OCI-LY7 (cell line): ENCODE results near the gene SEMG1. TPM values are rescaled to one million over a fixed set of nuclear protein-coding genes. Genes with fewer than 3 reads are reported as not detected.

Source experiments
- BruUV-seq: library from RNA; stranded (reverse); fragments of 400-500 nt; replicated peaks from 2 replicates; lab custom pipeline; 2021; lab: Mats Ljungman, UMichigan
- CTCF ChIA-PET: fragments of 300-600 bp; sonication (Branson Sonifier 250); formaldehyde crosslinking; loops from one replicate; lab custom pipeline; 2022; ENCODE audit warnings: antibody characterized with exemption; ENCODE audit not compliant: unreplicated experiment; lab: Charles Lee
- POLR2A ChIA-PET: fragments of 300-600 bp; sonication (Branson Sonifier 250); formaldehyde crosslinking; loops from one replicate; lab custom pipeline; 2022; ENCODE audit warnings: antibody characterized with exemption; lab: Charles Lee
- DNase-seq: peaks from one replicate; pipeline ENCODE4 v3.0.0-alpha.2; 2015; ENCODE audit warnings: low spot score
- H2AFZ ChIP-seq: fragments of 200-600 bp; sonication (generic), shearing (Covaris generic); 2 replicates; pipeline ENCODE4 v1.6.1; 2014; ENCODE audit warnings: mild to moderate bottlenecking, antibody characterized with exemption, low read length, moderate library complexity
- H3K27ac ChIP-seq: fragments of 200-600 bp; sonication (generic); 2 replicates; pipeline ENCODE4 v1.5.1; 2014; ENCODE audit warnings: mixed run types, low read depth, mild to moderate bottlenecking, moderate library complexity, low read length, inconsistent platforms; ENCODE audit not compliant: poor library complexity, severe bottlenecking
- H3K36me3 ChIP-seq: fragments of 200-600 bp; sonication (generic); 2 replicates; pipeline ENCODE4 v1.6.1; 2014; ENCODE audit warnings: mild to moderate bottlenecking, antibody characterized with exemption, low read length, moderate library complexity, mixed read lengths; ENCODE audit not compliant: insufficient read depth
- H3K4me1 ChIP-seq: fragments of 200-600 bp; sonication (generic); 2 replicates; pipeline ENCODE4 v1.5.1; 2014; ENCODE audit warnings: mild to moderate bottlenecking, low read length; ENCODE audit not compliant: insufficient read depth, poor library complexity, severe bottlenecking
- H3K4me2 ChIP-seq: fragments of 200-600 bp; sonication (generic); 2 replicates; pipeline ENCODE4 v1.6.1; 2014; ENCODE audit warnings: mild to moderate bottlenecking, low read length
- H3K4me3 ChIP-seq: fragments of 200-600 bp; sonication (generic); 2 replicates; pipeline ENCODE4 v1.5.1; 2014; ENCODE audit warnings: mild to moderate bottlenecking, low read depth, low read length; ENCODE audit not compliant: poor library complexity, severe bottlenecking
- H3K79me2 ChIP-seq: fragments of 200-600 bp; sonication (generic); 2 replicates; pipeline ENCODE4 v1.6.1; 2016; ENCODE audit warnings: low read depth, mild to moderate bottlenecking, low read length, moderate library complexity, mixed read lengths; ENCODE audit not compliant: insufficient read depth
- H3K9me2 ChIP-seq: fragments of 200-600 bp; sonication (generic); 2 replicates; pipeline ENCODE4 v1.6.1; 2016; ENCODE audit warnings: mild to moderate bottlenecking, low read length, mixed read lengths; ENCODE audit not compliant: insufficient read depth
- H3K9me3 ChIP-seq: fragments of 200-600 bp; sonication (generic); 2 replicates; pipeline ENCODE4 v1.6.1; 2014; ENCODE audit warnings: mild to moderate bottlenecking, mixed run types, low read length, mixed read lengths
- H4K20me1 ChIP-seq: fragments of 200-600 bp; sonication (generic); 2 replicates; pipeline ENCODE4 v1.6.1; 2014; ENCODE audit warnings: mild to moderate bottlenecking, antibody characterized with exemption, low read length, moderate library complexity, mixed read lengths; ENCODE audit not compliant: insufficient read depth
- EZH2phosphoT487 ChIP-seq: fragments of 200-600 bp; sonication (generic); IDR thresholded peaks from 2 replicates; pipeline ENCODE4 v1.6.1; 2018; ENCODE audit warnings: low read depth, borderline replicate concordance, mild to moderate bottlenecking, mixed run types, antibody characterized with exemption, low read length, moderate library complexity, mixed read lengths
- intact Hi-C: fragments of 100-400 bp; cut with micrococcal nuclease; formaldehyde crosslinking; loops from one replicate; pipeline ENCODE4 v1.10.0; 2022; ENCODE audit not compliant: unreplicated experiment
- total RNA-seq, 2 experiments: library from RNA; depleted of rRNA in 1 of 2; stranded (reverse); fragments of >200 nt in 1 of 2; shearing (Covaris generic) in 1 of 2; gene quantifications; 2 replicates each; pipeline ENCODE4 v1.2.3, GENCODE V29; 2014 to 2022
- TF ChIP-seq, protein P1 (sequence below): fragments of 200-600 bp; sonication (generic); conservative IDR thresholded peaks from 2 replicates; pipeline ENCODE4 v1.5.1; 2014; ENCODE audit warnings: mild to moderate bottlenecking, antibody characterized with exemption, low read length, moderate library complexity, mixed read lengths

The SEMG1 gene
- total RNA-seq, 2 experiments from 2014 or later: not detected

DNA sequence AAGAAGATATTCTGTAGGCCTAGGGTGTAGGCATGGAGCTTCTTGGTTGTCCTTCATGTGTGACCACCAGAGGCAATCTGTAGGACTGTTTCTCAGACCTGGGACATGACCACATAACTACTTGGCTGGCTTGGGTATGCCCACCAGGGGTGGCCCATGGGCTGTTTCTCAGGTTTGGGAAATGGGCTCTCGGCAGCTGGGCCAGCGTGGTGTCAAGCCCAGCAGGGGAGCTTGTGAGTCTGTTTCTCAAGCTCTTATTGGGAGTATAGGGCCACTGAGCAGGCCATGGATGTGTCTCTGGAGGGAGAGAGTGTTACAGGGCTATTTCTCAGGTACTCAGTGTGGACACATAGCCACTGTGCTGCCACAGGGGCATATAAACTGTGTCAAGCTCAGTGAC is 11.8 kb downstream of the SEMG1 start:
- intact Hi-C loops: loop anchor here (10.0 kb wide), 1 partner anchor 704 kb away; no protein-coding TSS in a partner anchor
- DNase-seq: no peak
- ChIA-PET POLR2A (no interaction called here), CTCF (no interaction called here)
- Histone ChIP-seq H3K79me2 (no peaks in the 10 kb centered on the region), H3K4me1 (no peaks in the 10 kb centered on the region), H3K36me3 (no peaks in the 10 kb centered on the region), H3K9me2 (no peaks in the 10 kb centered on the region), H4K20me1 (no peaks in the 10 kb centered on the region), H3K4me2 (no peak overlapping the region), H3K4me3 (no peak overlapping the region), H3K27ac (no peak overlapping the region), H2AFZ (no peak overlapping the region), H3K9me3 (no peaks in the 10 kb centered on the region)
- no TSS peak for BruUV-seq
- TF ChIP-seq, protein P1, sequence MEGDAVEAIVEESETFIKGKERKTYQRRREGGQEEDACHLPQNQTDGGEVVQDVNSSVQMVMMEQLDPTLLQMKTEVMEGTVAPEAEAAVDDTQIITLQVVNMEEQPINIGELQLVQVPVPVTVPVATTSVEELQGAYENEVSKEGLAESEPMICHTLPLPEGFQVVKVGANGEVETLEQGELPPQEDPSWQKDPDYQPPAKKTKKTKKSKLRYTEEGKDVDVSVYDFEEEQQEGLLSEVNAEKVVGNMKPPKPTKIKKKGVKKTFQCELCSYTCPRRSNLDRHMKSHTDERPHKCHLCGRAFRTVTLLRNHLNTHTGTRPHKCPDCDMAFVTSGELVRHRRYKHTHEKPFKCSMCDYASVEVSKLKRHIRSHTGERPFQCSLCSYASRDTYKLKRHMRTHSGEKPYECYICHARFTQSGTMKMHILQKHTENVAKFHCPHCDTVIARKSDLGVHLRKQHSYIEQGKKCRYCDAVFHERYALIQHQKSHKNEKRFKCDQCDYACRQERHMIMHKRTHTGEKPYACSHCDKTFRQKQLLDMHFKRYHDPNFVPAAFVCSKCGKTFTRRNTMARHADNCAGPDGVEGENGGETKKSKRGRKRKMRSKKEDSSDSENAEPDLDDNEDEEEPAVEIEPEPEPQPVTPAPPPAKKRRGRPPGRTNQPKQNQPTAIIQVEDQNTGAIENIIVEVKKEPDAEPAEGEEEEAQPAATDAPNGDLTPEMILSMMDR: no peak
- no peak for TF ChIP-seq EZH2phosphoT487

DNA sequence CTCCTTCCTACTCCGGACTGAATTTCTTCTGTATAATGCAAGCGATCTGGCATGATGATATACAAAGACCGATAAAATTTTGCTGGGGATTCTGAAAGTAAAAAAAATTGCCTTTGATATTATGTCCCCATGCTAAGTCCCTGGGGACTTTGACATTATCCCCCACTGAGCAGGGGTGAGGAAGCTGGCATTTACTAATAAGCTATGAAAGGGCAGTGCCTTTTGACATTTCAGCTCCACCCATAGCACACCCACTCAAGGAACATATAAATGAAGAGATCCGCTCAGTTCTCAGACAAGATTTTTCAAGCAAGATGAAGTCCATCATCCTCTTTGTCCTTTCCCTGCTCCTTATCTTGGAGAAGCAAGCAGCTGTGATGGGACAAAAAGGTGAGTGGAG is 14.2 kb downstream of the SEMG1 start, which contains the start of gene SEMG2:
Gene SEMG2 (plus strand): TSS at position 298 of the 400 bp plus-strand sequence. CDS start 17 bp downstream, at position 315.
- H4K20me1 ChIP-seq: no peaks in the 10 kb centered on the region
- H3K79me2 ChIP-seq: no peaks in the 10 kb centered on the region
- H3K9me2 ChIP-seq: no peaks in the 10 kb centered on the region
- no TSS peak for BruUV-seq
- no peaks in the 10 kb centered on the region for H3K4me1 ChIP-seq
- intact Hi-C loops: no loop called here
- no peaks in the 10 kb centered on the region for H3K36me3 ChIP-seq
- CTCF ChIA-PET: no interaction called here
- no peaks in the 10 kb centered on the region for H3K9me3 ChIP-seq
- H3K4me3 ChIP-seq: no peak within 1 kb of the TSS
- no peak within 1 kb of the TSS for H3K4me2 ChIP-seq
- POLR2A ChIA-PET: no interaction called here
- TF ChIP-seq, protein P1: no peak
- TF ChIP-seq EZH2phosphoT487: no peak
- no peak within 1 kb of the TSS for H2AFZ ChIP-seq
- no peak within 1 kb of the TSS for H3K27ac ChIP-seq
- DNase-seq: no peak

DNA sequence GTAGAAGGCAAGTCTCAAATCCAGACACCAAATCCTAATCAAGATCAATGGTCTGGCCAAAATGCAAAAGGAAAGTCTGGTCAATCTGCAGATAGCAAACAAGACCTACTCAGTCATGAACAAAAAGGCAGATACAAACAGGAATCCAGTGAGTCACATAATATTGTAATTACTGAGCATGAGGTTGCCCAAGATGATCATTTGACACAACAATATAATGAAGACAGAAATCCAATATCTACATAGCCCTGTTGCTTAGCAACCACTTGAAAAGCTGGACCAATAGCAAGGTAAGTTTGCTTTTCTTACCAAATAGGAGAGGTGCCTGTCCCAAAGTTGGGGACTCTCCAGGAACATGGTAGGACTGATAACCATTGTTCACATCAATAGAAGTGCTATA is 16.3 kb downstream of the SEMG1 start:
- H3K9me3 ChIP-seq: no peaks in the 10 kb centered on the region
- H3K4me3 ChIP-seq: no peak overlapping the region
- ChIA-PET POLR2A (no interaction called here), CTCF (no interaction called here)
- H4K20me1 ChIP-seq: no peaks in the 10 kb centered on the region
- no peaks in the 10 kb centered on the region for H3K4me1 ChIP-seq
- no peaks in the 10 kb centered on the region for H3K36me3 ChIP-seq
- no peak overlapping the region for H3K27ac ChIP-seq
- no peak overlapping the region for H3K4me2 ChIP-seq
- BruUV-seq: no TSS peak
- no peaks in the 10 kb centered on the region for H3K79me2 ChIP-seq
- intact Hi-C loops: no loop called here
- TF ChIP-seq, protein P1: no peak
- no peak for TF ChIP-seq EZH2phosphoT487
- DNase-seq: no peak
- no peaks in the 10 kb centered on the region for H3K9me2 ChIP-seq
- H2AFZ ChIP-seq: no peak overlapping the region
